NCI-H1092 treated with DMSO at 0.1 percent for 48 hours (cell line): ENCODE results near the gene LYRM4.

ENCODE experiments used
- DNase-seq: peaks from one replicate; lab custom pipeline; 2025; lab: John Stamatoyannopoulos, UW

The LYRM4 gene

GRCh38 chr6:5098501-5099270 lies 162.1 kb downstream of the LYRM4 start:
- DNase-seq: no peak

GRCh38 chr6:5096482-5096881 lies 164.3 kb downstream of the LYRM4 start:
- no peak for DNase-seq

GRCh38 chr6:5095236-5095635 lies 165.5 kb downstream of the LYRM4 start:
- no peak for DNase-seq

- DNase-seq: no peak
Observed at GRCh38 chr6:5094327-5094726, 166.4 kb downstream of the LYRM4 start.

GRCh38 chr6:5093231-5094015 lies 167.3 kb downstream of the LYRM4 start:
- no peak for DNase-seq

GRCh38 chr6:5091210-5092069 lies 169.3 kb downstream of the LYRM4 start:
- no peak for DNase-seq

- DNase-seq: no peak
Observed at GRCh38 chr6:5090603-5091002, 170.1 kb downstream of the LYRM4 start.

GRCh38 chr6:5089481-5090438 lies 171.0 kb downstream of the LYRM4 start:
- DNase-seq: no peak

- no peak for DNase-seq
Observed at GRCh38 chr6:5088780-5089179, 172.0 kb downstream of the LYRM4 start.

GRCh38 chr6:5087389-5087788 lies 173.4 kb downstream of the LYRM4 start:
- DNase-seq: no peak

GRCh38 chr6:5086294-5086890 lies 174.4 kb downstream of the LYRM4 start:
- no peak for DNase-seq

- peak; percentile 7 for DNase-seq
Observed at GRCh38 chr6:5085648-5086293, 175.0 kb downstream of the LYRM4 start.

GRCh38 chr6:5084781-5085647 lies 175.7 kb downstream of the LYRM4 start, which contains the start of gene PPP1R3G:
Gene PPP1R3G (plus strand): TSS chr6:5085341. CDS start chr6:5085486, 145 bp downstream.
- no peak for DNase-seq

GRCh38 chr6:5084360-5084780 lies 176.4 kb downstream of the LYRM4 start:
- DNase-seq: no peak

GRCh38 chr6:5083813-5084359 lies 176.9 kb downstream of the LYRM4 start:
- DNase-seq: no peak

- no peak for DNase-seq
Observed at GRCh38 chr6:5083307-5083583, 177.5 kb downstream of the LYRM4 start.

- DNase-seq: no peak
Observed at GRCh38 chr6:5082487-5083306, 178.1 kb downstream of the LYRM4 start.

GRCh38 chr6:5081955-5082354 lies 178.8 kb downstream of the LYRM4 start:
- DNase-seq: no peak
